Retinal pigment epithelial cell (primary cell): ENCODE data around the gene TIMM13.

Source experiments
- DNase-seq: peaks from one replicate; pipeline ENCODE4 v3.0.0-alpha.2; 2010; ENCODE audit warnings: low read depth
- H3K4me3 ChIP-seq: 2 replicates; pipeline ENCODE4 v1.5.1; 2011; ENCODE audit warnings: mild to moderate bottlenecking, low read length, control low read depth, moderate library complexity
- CTCF ChIP-seq: conservative IDR thresholded peaks from 2 replicates; pipeline ENCODE4 v1.5.1; 2011; ENCODE audit warnings: low read depth, low read length, control low read depth, inconsistent platforms

TIMM13 gene

GRCh38 chr19:2415281-2415972 is 12.0 kb downstream of the TIMM13 start:
- DNase-seq, result no peak
- H3K4me3 ChIP-seq, result no peak overlapping the region
- TF ChIP-seq CTCF, result no peak

- H3K4me3 ChIP-seq, result no peak overlapping the region
- no peak for DNase-seq
- TF ChIP-seq CTCF, result no peak
Observed at GRCh38 chr19:2413629-2414028, 13.8 kb downstream of the TIMM13 start.

- H3K4me3 ChIP-seq, result no peak overlapping the region
- no peak for TF ChIP-seq CTCF
- DNase-seq, result no peak
Observed at GRCh38 chr19:2413159-2413558, 14.2 kb downstream of the TIMM13 start.

- TF ChIP-seq CTCF, result no peak
- DNase-seq, result no peak
- H3K4me3 ChIP-seq, result no peak overlapping the region
Observed at GRCh38 chr19:2412449-2412848, 14.9 kb downstream of the TIMM13 start.

GRCh38 chr19:2411709-2412108 is 15.7 kb downstream of the TIMM13 start:
- no peak overlapping the region for H3K4me3 ChIP-seq
- TF ChIP-seq CTCF, result no peak
- no peak for DNase-seq

GRCh38 chr19:2410023-2410422 is 17.4 kb downstream of the TIMM13 start:
- no peak overlapping the region for H3K4me3 ChIP-seq
- DNase-seq, result no peak
- no peak for TF ChIP-seq CTCF

- DNase-seq, result no peak
- TF ChIP-seq CTCF, result no peak
- no peak overlapping the region for H3K4me3 ChIP-seq
Observed at GRCh38 chr19:2409352-2409912, 18.0 kb downstream of the TIMM13 start.
